HCT116 (cell line): ENCODE results near the gene TANGO6. TPM values are rescaled to one million over a fixed set of nuclear protein-coding genes. Genes with fewer than 3 reads are reported as not detected.

Experiments used
- ATAC-seq: fragments of 200-7000 bp; cut with Tn5 transposase; 2 replicates; pipeline ENCODE4 v1.9.1; 2020; ENCODE audit warnings: mild to moderate bottlenecking, moderate library complexity
- BruUV-seq: library from RNA; stranded (reverse); fragments of 400-500 nt; replicated peaks from 2 replicates; lab custom pipeline; 2021; lab: Mats Ljungman, UMichigan
- CTCF ChIA-PET: fragments of 300-600 bp; sonication (Branson Sonifier 250); formaldehyde crosslinking; loops from one replicate; lab custom pipeline; 2021; ENCODE audit warnings: antibody characterized with exemption; lab: Charles Lee
- POLR2A ChIA-PET: fragments of 300-600, 350-600 bp; sonication (Branson Sonifier 250); formaldehyde crosslinking; loops from one replicate; lab custom pipeline; 2021; ENCODE audit warnings: antibody characterized with exemption; lab: Charles Lee
- RAD21 ChIA-PET, 2 experiments: fragments of 300-600 bp; sonication (Branson Sonifier 250); formaldehyde crosslinking; loops; one replicate each; lab custom pipeline; 2023; ENCODE audit warnings: low total read pairs in 2 of 2; ENCODE audit not compliant: uncharacterized antibody in 2 of 2, unreplicated experiment in 2 of 2, low non-redundant PET in 1 of 2; lab: Charles Lee
- DNase-seq: peaks from one replicate; pipeline ENCODE4 v3.0.0-alpha.2; 2010; ENCODE audit warnings: low read depth, low spot score
- H2AFZ ChIP-seq: fragments of 200-600 bp; shearing (Covaris generic), sonication (generic); 2 replicates; pipeline ENCODE4 v1.6.1; 2017; ENCODE audit warnings: low read depth, mixed run types, mixed read lengths, antibody characterized with exemption, low read length; ENCODE audit not compliant: poor library complexity, severe bottlenecking
- H3K27ac ChIP-seq: 2 replicates; pipeline ENCODE4 v1.5.1; 2012; ENCODE audit warnings: low read depth, low read length
- H3K27me3 ChIP-seq: fragments of 200-600 bp; sonication (generic); 2 replicates; pipeline ENCODE4 v1.6.1; 2016; ENCODE audit warnings: mixed run types, low read length, mixed read lengths; ENCODE audit not compliant: insufficient read depth
- H3K36me3 ChIP-seq, 2 experiments: fragments of 200-500 bp in 1 of 2; fragments of 200-600 bp in 1 of 2; sonication (Bioruptor generic) in 1 of 2; sonication (generic) in 1 of 2; 2 replicates each; pipeline versions ENCODE4 v1.5.1 to v1.6.1; 2014 to 2016; ENCODE audit warnings: low read length in 2 of 2, inconsistent platforms in 1 of 2, mixed read lengths in 1 of 2, mixed run types in 1 of 2; ENCODE audit not compliant: insufficient read depth in 2 of 2, control insufficient read depth in 1 of 2
- H3K4me1 ChIP-seq, 2 experiments: fragments of 200-600 bp in 1 of 2; sonication (generic) in 1 of 2; 2 replicates each; pipeline versions ENCODE4 v1.5.1 to v1.6.1; 2012 to 2017; ENCODE audit warnings: low read length in 2 of 2, inconsistent platforms in 1 of 2, mild to moderate bottlenecking in 1 of 2, mixed read lengths in 1 of 2, mixed run types in 1 of 2, moderate library complexity in 1 of 2; ENCODE audit not compliant: insufficient read depth in 2 of 2, control insufficient read depth in 1 of 2
- H3K4me2 ChIP-seq: fragments of 200-600 bp; sonication (generic); 2 replicates; pipeline ENCODE4 v1.6.1; 2017; ENCODE audit warnings: mixed run types, low read length, mixed read lengths
- H3K4me3 ChIP-seq, 2 experiments: fragments of 200-600 bp in 1 of 2; sonication (generic) in 1 of 2; replicated peaks in 1 of 2; 2 replicates each; pipeline ENCODE4 v1.5.1; 2011 to 2016; ENCODE audit warnings: low read length in 2 of 2, control low read depth in 1 of 2, low read depth in 1 of 2, mild to moderate bottlenecking in 1 of 2, mixed read lengths in 1 of 2, mixed run types in 1 of 2
- H3K79me2 ChIP-seq: fragments of 200-600 bp; sonication (generic); 2 replicates; pipeline ENCODE4 v1.6.1; 2017; ENCODE audit warnings: mild to moderate bottlenecking, mixed run types, low read length, moderate library complexity, mixed read lengths; ENCODE audit not compliant: insufficient read depth
- H3K9ac ChIP-seq: fragments of 200-600 bp; sonication (generic); 2 replicates; pipeline ENCODE4 v1.6.1; 2016; ENCODE audit warnings: low read length, mixed read lengths
- H3K9me2 ChIP-seq: fragments of 200-600 bp; sonication (generic), shearing (Covaris generic); 2 replicates; pipeline ENCODE4 v1.6.1; 2017; ENCODE audit warnings: mixed run types, mild to moderate bottlenecking, moderate library complexity; ENCODE audit not compliant: insufficient read depth
- H3K9me3 ChIP-seq, 2 experiments: fragments of 200-500 bp in 1 of 2; fragments of 200-600 bp in 1 of 2; sonication (Bioruptor generic) in 1 of 2; sonication (generic) in 1 of 2; 2 replicates each; pipeline ENCODE4 v1.6.1; 2014 to 2017; ENCODE audit warnings: low read length in 2 of 2, mixed read lengths in 2 of 2, inconsistent platforms in 1 of 2, low read depth in 1 of 2, mild to moderate bottlenecking in 1 of 2, mixed run types in 1 of 2, moderate library complexity in 1 of 2; ENCODE audit not compliant: control insufficient read depth in 1 of 2, insufficient read depth in 1 of 2
- H4K20me1 ChIP-seq: fragments of 200-600 bp; sonication (generic), shearing (Covaris generic); 2 replicates; pipeline ENCODE4 v1.6.1; 2017; ENCODE audit warnings: mixed run types, mild to moderate bottlenecking, moderate library complexity; ENCODE audit not compliant: insufficient read depth
- CBX3 ChIP-seq: IDR thresholded peaks from 2 replicates; pipeline ENCODE4 v1.6.1; 2012; ENCODE audit warnings: low read depth
- CEBPB ChIP-seq: IDR thresholded peaks from 2 replicates; pipeline ENCODE4 v1.6.1; 2012; ENCODE audit warnings: low read depth
- EZH2 ChIP-seq: fragments of 200-600 bp; sonication (generic); IDR thresholded peaks from 2 replicates; pipeline ENCODE4 v1.6.1; 2017; ENCODE audit warnings: antibody characterized with exemption, mixed run types
- POLR2A ChIP-seq: IDR thresholded peaks from 2 replicates; pipeline ENCODE4 v1.7.0; 2011; ENCODE audit warnings: borderline replicate concordance; ENCODE audit not compliant: insufficient read depth, insufficient read length; ENCODE audit errors: extremely low read depth
- SP1 ChIP-seq: IDR thresholded peaks from 2 replicates; pipeline ENCODE4 v1.6.1; 2012; ENCODE audit warnings: low read depth
- SRF ChIP-seq: IDR thresholded peaks from 2 replicates; pipeline ENCODE4 v1.6.1; 2012; ENCODE audit warnings: low read depth
- TCF7L2 ChIP-seq: IDR thresholded peaks from 2 replicates; pipeline ENCODE4 v1.7.0; 2011; ENCODE audit warnings: borderline replicate concordance, inconsistent platforms; ENCODE audit not compliant: insufficient read depth, insufficient read length; ENCODE audit errors: extremely low read depth
- YY1 ChIP-seq: IDR thresholded peaks from 2 replicates; pipeline ENCODE4 v1.6.1; 2011; ENCODE audit warnings: low read length, low read depth, moderate library complexity, mild to moderate bottlenecking; ENCODE audit not compliant: insufficient replicate concordance; ENCODE audit errors: extremely low read depth
- ZFX ChIP-seq: fragments of 450-650 bp; IDR thresholded peaks from 2 replicates; pipeline ENCODE4 v1.6.1; 2017
- ZNF274 ChIP-seq: fragments of 200-500 bp; sonication (Bioruptor generic); IDR thresholded peaks from 2 replicates; pipeline ENCODE4 v1.6.1; 2014; ENCODE audit warnings: mild to moderate bottlenecking, low read depth, low read length, inconsistent platforms
- intact Hi-C: fragments of 100-400 bp; cut with micrococcal nuclease; formaldehyde crosslinking; loops from 2 replicates; pipeline ENCODE4 v1.10.0; 2022
- total RNA-seq: library from RNA; stranded (reverse); gene quantifications from one replicate; pipeline ENCODE4 v1.2.1, GENCODE V29; 2021; ENCODE audit not compliant: unreplicated experiment
- TF ChIP-seq, protein P1 (sequence below): IDR thresholded peaks from 2 replicates; pipeline ENCODE4 v1.6.1; 2012; ENCODE audit warnings: low read depth
- TF ChIP-seq, protein P2 (sequence below): IDR thresholded peaks from 2 replicates; pipeline ENCODE4 v1.6.1; 2011; ENCODE audit warnings: mild to moderate bottlenecking, low read length, moderate library complexity; ENCODE audit not compliant: insufficient replicate concordance; ENCODE audit errors: extremely low read depth
- TF ChIP-seq, protein P3 (sequence below): IDR thresholded peaks from 2 replicates; pipeline ENCODE4 v1.6.1; 2012
- TF ChIP-seq, protein P4 (sequence below), 3 experiments: fragments of 200-600 bp in 1 of 3; sonication (generic) in 1 of 3; IDR thresholded peaks in 2 of 3; conservative IDR thresholded peaks in 1 of 3; 2 replicates each; pipeline ENCODE4 v1.5.1; 2012 to 2017; ENCODE audit warnings: low read depth in 2 of 3, low read length in 2 of 3, antibody characterized with exemption in 1 of 3, borderline replicate concordance in 1 of 3, control low read depth in 1 of 3, mild to moderate bottlenecking in 1 of 3, mixed read lengths in 1 of 3, mixed run types in 1 of 3, moderate library complexity in 1 of 3; ENCODE audit not compliant: insufficient read depth in 1 of 3

TANGO6 gene
- total RNA-seq, 1 experiment from 2014 or later, result 16.4 TPM

DNA sequence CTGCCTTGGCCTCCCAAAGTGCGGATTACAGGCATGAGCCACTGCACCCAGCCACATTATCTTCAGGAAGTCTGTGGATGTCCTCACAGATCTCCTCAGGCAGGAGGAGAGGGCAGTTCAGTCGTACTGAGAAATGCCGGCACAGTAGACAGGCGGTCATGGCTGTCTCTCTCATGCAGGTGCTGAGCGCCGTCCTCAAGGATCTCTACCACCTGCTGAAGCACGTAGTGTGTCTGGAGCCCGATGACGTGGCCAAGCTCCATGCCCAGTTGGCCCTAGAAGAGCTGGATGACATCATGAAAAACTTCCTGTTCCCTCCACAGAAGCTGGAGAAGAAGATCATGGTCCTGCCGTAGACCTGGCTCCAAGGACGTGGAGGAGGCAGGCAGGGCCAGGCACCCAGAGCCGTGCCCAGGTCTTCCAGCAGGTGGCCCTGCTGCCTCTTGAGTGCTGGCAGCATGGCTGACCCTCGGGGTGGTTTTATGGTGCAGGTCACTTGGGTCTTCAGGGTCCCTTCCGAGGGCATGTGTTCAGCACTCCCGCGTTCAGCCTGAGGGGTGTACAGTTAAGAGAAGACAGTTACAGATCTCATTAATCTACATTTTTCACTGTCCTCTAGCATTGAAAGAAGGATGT is 240.1 kb downstream of the TANGO6 start (continued):
- no peak for TF ChIP-seq ZNF274

DNA sequence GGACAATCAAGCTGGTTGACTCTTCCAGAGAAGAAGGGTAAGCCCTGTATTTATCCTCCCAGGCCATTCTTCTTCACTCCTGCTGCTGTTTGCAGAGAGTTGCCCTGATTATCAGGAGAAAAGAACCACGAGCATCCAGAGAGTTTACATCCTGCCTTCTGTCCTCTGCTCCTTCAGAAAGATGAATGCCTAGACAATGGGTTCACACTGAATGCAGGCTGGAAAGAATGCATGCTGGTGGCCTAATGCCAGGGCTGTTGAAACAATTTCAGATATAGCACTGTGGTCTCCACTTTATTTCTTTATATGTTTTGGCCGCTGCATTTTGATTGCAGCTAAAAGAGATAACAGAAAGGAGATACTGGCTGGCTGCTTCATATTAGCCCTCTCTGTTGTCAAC is 241.0 kb downstream of the TANGO6 start:
- ChIA-PET RAD21 (no interaction called here), POLR2A (no interaction called here), CTCF (interaction anchor here (1.3 kb wide), 1 partner anchor 95 kb away, joined by 3 read pairs; no protein-coding TSS in a partner anchor)
- H2AFZ ChIP-seq, result no peak overlapping the region
- no peaks in the 10 kb centered on the region for H3K9me3 ChIP-seq
- H4K20me1 ChIP-seq, result no peaks in the 10 kb centered on the region
- TF ChIP-seq SRF (no peak), EZH2 (no peak), CBX3 (no peak), ZFX (no peak), SP1 (no peak), POLR2A (no peak), CEBPB (no peak), YY1 (no peak), TCF7L2 (no peak)
- TF ChIP-seq, protein P1, sequence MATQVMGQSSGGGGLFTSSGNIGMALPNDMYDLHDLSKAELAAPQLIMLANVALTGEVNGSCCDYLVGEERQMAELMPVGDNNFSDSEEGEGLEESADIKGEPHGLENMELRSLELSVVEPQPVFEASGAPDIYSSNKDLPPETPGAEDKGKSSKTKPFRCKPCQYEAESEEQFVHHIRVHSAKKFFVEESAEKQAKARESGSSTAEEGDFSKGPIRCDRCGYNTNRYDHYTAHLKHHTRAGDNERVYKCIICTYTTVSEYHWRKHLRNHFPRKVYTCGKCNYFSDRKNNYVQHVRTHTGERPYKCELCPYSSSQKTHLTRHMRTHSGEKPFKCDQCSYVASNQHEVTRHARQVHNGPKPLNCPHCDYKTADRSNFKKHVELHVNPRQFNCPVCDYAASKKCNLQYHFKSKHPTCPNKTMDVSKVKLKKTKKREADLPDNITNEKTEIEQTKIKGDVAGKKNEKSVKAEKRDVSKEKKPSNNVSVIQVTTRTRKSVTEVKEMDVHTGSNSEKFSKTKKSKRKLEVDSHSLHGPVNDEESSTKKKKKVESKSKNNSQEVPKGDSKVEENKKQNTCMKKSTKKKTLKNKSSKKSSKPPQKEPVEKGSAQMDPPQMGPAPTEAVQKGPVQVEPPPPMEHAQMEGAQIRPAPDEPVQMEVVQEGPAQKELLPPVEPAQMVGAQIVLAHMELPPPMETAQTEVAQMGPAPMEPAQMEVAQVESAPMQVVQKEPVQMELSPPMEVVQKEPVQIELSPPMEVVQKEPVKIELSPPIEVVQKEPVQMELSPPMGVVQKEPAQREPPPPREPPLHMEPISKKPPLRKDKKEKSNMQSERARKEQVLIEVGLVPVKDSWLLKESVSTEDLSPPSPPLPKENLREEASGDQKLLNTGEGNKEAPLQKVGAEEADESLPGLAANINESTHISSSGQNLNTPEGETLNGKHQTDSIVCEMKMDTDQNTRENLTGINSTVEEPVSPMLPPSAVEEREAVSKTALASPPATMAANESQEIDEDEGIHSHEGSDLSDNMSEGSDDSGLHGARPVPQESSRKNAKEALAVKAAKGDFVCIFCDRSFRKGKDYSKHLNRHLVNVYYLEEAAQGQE, result no peak
- TF ChIP-seq, protein P2, sequence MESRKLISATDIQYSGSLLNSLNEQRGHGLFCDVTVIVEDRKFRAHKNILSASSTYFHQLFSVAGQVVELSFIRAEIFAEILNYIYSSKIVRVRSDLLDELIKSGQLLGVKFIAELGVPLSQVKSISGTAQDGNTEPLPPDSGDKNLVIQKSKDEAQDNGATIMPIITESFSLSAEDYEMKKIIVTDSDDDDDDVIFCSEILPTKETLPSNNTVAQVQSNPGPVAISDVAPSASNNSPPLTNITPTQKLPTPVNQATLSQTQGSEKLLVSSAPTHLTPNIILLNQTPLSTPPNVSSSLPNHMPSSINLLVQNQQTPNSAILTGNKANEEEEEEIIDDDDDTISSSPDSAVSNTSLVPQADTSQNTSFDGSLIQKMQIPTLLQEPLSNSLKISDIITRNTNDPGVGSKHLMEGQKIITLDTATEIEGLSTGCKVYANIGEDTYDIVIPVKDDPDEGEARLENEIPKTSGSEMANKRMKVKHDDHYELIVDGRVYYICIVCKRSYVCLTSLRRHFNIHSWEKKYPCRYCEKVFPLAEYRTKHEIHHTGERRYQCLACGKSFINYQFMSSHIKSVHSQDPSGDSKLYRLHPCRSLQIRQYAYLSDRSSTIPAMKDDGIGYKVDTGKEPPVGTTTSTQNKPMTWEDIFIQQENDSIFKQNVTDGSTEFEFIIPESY, result no peak
- TF ChIP-seq, protein P3, sequence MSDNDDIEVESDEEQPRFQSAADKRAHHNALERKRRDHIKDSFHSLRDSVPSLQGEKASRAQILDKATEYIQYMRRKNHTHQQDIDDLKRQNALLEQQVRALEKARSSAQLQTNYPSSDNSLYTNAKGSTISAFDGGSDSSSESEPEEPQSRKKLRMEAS, result no peak
- TF ChIP-seq, protein P4, sequence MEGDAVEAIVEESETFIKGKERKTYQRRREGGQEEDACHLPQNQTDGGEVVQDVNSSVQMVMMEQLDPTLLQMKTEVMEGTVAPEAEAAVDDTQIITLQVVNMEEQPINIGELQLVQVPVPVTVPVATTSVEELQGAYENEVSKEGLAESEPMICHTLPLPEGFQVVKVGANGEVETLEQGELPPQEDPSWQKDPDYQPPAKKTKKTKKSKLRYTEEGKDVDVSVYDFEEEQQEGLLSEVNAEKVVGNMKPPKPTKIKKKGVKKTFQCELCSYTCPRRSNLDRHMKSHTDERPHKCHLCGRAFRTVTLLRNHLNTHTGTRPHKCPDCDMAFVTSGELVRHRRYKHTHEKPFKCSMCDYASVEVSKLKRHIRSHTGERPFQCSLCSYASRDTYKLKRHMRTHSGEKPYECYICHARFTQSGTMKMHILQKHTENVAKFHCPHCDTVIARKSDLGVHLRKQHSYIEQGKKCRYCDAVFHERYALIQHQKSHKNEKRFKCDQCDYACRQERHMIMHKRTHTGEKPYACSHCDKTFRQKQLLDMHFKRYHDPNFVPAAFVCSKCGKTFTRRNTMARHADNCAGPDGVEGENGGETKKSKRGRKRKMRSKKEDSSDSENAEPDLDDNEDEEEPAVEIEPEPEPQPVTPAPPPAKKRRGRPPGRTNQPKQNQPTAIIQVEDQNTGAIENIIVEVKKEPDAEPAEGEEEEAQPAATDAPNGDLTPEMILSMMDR (IDR thresholded peaks at IDR 0.05 in 2 of 3, conservative IDR thresholded peaks at IDR 0.05 in 1 of 3; ENCODE audit: borderline replicate concordance in 1 of 3, insufficient read depth in 1 of 3, low read depth in 2 of 3, low read length in 2 of 3), result no peak
- H3K4me2 ChIP-seq, result no peak overlapping the region
- H3K36me3 ChIP-seq, result no peaks in the 10 kb centered on the region
- peaks cover 9 to 25% of the 10 kb centered on the region in 2 experiments for H3K4me1 ChIP-seq
- no peaks in the 10 kb centered on the region for H3K79me2 ChIP-seq
- DNase-seq (no peak), ATAC-seq (no peak)
- no peak overlapping the region for H3K4me3 ChIP-seq
- H3K27ac ChIP-seq, result no peak overlapping the region
- H3K27me3 ChIP-seq, result no peaks in the 10 kb centered on the region
- no TSS peak for BruUV-seq
- no peak overlapping the region for H3K9ac ChIP-seq
- intact Hi-C loops, result no loop called here
- H3K9me2 ChIP-seq, result no peaks in the 10 kb centered on the region
